Measurements from ENCODE around the gene DNAJC7. TPM values are rescaled to one million over a fixed set of nuclear protein-coding genes. Genes with fewer than 3 reads are reported as not detected.

DNAJC7 gene
- total RNA-seq, 1 experiment from 2014 or later = 63.1 TPM

Other genes starting within 250 kb of the DNAJC7 start
- gene JUP, start 230.7 kb downstream of the DNAJC7 start, total RNA-seq (2014; rRNA removed; shearing (Covaris generic)) = 27.5 and 37.2 TPM in 2 replicates
- 36.0 and 40.6 TPM in 2 replicates for gene P3H4, start 205.5 kb downstream of the DNAJC7 start, total RNA-seq (2014; rRNA removed; shearing (Covaris generic))
- gene FKBP10, start 204.4 kb downstream of the DNAJC7 start, total RNA-seq (2014; rRNA removed; shearing (Covaris generic)) = 115 and 133 TPM in 2 replicates
- gene NT5C3B, start 181.2 kb downstream of the DNAJC7 start, total RNA-seq (2014; rRNA removed; shearing (Covaris generic)) = 37.5 and 39.4 TPM in 2 replicates
- gene KLHL10, start 179.6 kb downstream of the DNAJC7 start, total RNA-seq (2014; rRNA removed; shearing (Covaris generic)) = not detected in 2 replicates
- gene KLHL11, start 152.0 kb downstream of the DNAJC7 start, total RNA-seq (2014; rRNA removed; shearing (Covaris generic)) = 11.8 and 18.3 TPM in 2 replicates
- 98.2 and 99.4 TPM in 2 replicates for gene ACLY, start 98.5 kb downstream of the DNAJC7 start, total RNA-seq (2014; rRNA removed; shearing (Covaris generic))
- 0.78 and 1.9 TPM in 2 replicates for gene ODAD4, start 86.8 kb downstream of the DNAJC7 start, total RNA-seq (2014; rRNA removed; shearing (Covaris generic))
- 37.8 and 43.9 TPM in 2 replicates for gene CNP, start 50.6 kb downstream of the DNAJC7 start, total RNA-seq (2014; rRNA removed; shearing (Covaris generic))
- 36.2 and 38.0 TPM in 2 replicates for gene NKIRAS2, start 2.7 kb upstream of the DNAJC7 start, total RNA-seq (2014; rRNA removed; shearing (Covaris generic))
- 0.10 and 0.24 TPM in 2 replicates for gene C17orf113, start 33.2 kb upstream of the DNAJC7 start, total RNA-seq (2014; rRNA removed; shearing (Covaris generic))
- gene ZNF385C, start 81.0 kb upstream of the DNAJC7 start, total RNA-seq (2014; rRNA removed; shearing (Covaris generic)) = not detected in 2 replicates
- gene DHX58, start 95.3 kb upstream of the DNAJC7 start, total RNA-seq (2014; rRNA removed; shearing (Covaris generic)) = 4.2 and 4.8 TPM in 2 replicates
- gene KAT2A, start 103.9 kb upstream of the DNAJC7 start, total RNA-seq (2014; rRNA removed; shearing (Covaris generic)) = 6.3 and 11.7 TPM in 2 replicates
- gene HSPB9, start 105.4 kb upstream of the DNAJC7 start, total RNA-seq (2014; rRNA removed; shearing (Covaris generic)) = not detected in 2 replicates
- 95.0 and 130 TPM in 2 replicates for gene RAB5C, start 137.6 kb upstream of the DNAJC7 start, total RNA-seq (2014; rRNA removed; shearing (Covaris generic))
- gene KCNH4, start 163.7 kb upstream of the DNAJC7 start, total RNA-seq (2014; rRNA removed; shearing (Covaris generic)) = 0.12 TPM in 1 of 2 replicates, not detected in the other
- gene HCRT, start 168.0 kb upstream of the DNAJC7 start, total RNA-seq (2014; rRNA removed; shearing (Covaris generic)) = not detected in 2 replicates
- gene GHDC, start 177.1 kb upstream of the DNAJC7 start, total RNA-seq (2014; rRNA removed; shearing (Covaris generic)) = 7.9 and 10.5 TPM in 2 replicates

Data from RPMI7951 (cell line).